M059J (cell line): ENCODE data around the gene NUP214. TPM values are rescaled to one million over a fixed set of nuclear protein-coding genes. Genes with fewer than 3 reads are reported as not detected.
A peak's percentile ranks its signal among the peaks of the same experiment; 100 is the strongest.
"Not testable (repeated sequence)": the region's sequence is repeated elsewhere in the genome, so short reads cannot be mapped to it uniquely, and the experiment has no call there.

ENCODE experiments used
- DNase-seq: peaks from one replicate; pipeline ENCODE4 v3.0.0-alpha.2; 2012; ENCODE audit warnings: low read depth
- total RNA-seq: library from RNA; depleted of rRNA; stranded (reverse); fragments of >200 nt; shearing (Covaris generic); gene quantifications from 2 replicates; pipeline ENCODE4 v1.2.3, GENCODE V29; 2014

The NUP214 gene
- total RNA-seq, 1 experiment from 2014 or later: 22.7 TPM

DNA sequence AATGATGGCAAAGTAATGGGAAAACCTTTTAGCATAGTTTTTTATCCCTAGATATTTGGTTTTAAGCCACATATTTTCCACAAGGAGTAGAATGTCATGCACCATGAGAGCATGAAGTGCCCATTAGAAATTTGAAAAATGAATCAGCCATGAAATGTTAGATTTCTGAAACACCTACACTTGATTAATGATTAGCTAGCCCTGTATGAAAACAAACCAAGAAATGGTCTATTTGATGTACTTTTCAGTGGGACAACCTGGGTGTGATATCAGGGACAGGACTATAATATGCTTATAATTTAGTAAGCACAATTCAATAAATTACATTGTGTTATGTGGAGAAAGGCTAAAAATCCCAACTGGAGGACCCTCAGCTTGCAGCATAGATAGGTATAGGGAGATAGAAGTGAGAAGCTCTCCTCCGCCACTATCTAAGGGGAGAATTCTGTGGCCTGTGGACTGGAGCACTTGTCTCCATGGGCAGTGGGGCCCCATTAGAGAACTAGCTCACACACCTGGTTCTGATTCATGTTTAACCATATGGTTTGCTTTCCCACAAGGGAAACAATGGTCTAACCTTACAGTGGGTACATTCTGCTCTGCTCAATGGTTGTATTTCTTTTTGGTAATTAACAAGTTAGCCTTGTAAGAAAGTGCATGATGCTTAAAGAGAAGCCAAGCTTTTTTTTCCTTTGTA, 35.2 kb downstream of the NUP214 start:
- DNase-seq: no peak

DNA sequence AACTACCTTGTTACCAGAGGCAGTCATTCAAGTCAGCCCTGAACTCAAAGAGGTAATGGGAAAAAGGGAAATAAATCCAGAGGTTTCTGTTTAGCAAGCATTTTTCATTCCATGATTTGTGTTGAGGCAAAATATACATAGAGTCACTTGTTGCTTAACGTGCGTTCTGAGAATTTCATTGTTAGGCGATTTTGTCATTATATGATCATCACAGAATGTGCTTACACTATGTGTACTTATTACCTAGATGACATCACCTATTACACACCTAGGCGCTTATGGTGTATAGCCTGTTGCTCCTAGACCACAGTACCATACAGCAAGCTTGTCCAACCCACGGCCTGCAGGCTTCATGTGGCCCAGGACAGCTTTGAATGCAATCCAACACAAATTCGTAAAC, 36.2 kb downstream of the NUP214 start:
- no peak for DNase-seq

- no peak for DNase-seq
Measured at GRCh38 chr9:131162886-131163285, 37.5 kb downstream of the NUP214 start.

GRCh38 chr9:131165523-131165922, 40.1 kb downstream of the NUP214 start:
- DNase-seq: no peak

GRCh38 chr9:131167146-131167692, 41.8 kb downstream of the NUP214 start:
- DNase-seq: no peak

GRCh38 chr9:131167936-131168335, 42.5 kb downstream of the NUP214 start:
- no peak for DNase-seq

DNA sequence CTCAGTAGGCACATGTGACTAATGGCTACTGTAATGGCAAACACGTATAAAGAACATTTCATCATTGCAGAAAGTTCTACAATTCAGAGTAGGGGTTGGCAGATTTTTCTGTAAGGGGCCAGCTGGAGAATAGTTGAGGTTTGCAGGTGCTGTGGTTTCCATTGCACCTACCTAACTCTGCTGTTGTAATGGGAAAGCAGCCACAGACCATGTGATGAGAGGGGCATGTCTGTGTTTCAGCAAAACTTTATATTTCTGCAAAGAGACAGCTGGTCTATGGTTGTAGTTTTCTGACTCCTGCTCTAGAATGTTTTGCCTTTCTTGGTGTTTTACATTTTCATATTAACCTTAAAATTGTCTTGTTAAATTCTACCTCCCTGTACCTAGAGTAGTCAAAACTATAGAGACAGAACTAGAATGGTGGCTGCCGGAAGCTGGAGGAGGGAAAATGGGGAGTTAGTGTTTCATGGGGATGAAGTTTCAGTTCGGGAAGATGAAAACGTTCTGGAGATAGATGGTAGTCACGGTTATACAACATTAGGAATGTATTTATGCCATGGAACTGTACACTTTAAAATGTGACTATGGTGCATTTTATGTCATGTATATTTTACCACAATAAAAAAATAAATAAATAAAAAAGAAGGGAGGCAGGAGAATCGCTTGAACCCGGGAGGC, 44.3 kb downstream of the NUP214 start:
- no peak for DNase-seq

DNA sequence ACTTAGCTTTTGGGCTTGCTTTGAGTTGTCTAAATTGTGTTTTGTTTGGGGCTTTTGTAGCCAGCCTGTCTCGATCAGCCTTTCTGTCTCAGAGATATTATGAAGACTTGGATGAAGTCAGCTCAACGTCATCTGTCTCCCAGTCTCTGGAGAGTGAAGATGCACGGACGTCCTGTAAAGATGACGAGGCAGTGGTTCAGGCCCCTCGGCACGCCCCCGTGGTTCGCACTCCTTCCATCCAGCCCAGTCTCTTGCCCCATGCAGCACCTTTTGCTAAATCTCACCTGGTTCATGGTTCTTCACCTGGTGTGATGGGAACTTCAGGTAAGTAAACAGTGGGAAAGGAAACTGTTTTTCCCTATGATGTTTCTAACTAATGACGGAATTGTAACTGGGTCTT, 48.6 kb downstream of the NUP214 start:
- DNase-seq: no peak

DNA sequence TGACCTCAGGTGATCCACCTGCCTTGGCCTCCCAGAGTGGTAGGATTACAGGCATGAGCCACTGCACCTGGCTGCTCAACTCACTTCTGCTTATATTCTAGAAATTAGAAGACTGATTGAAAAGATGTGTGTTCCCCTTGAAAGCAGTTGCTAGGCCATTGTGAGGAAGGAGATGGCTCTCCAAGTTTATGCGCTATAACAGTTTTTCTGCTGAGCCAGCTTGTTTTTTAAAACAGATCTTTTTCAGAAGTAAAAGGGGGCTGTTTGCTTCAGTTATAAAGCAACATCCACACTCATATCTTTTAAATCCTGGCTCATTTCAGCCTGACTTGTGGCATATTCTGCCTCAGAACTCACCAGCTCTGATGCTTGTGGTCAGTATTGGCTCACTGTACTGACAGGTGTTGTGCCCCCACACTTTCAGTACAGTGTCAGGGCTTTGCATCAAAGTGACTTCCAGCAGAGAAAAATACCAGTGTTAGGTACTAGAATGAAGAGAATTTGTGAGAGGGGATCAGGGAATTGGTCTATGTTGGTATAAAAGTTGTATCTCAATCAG, 49.4 kb downstream of the NUP214 start:
- DNase-seq: no peak

- no peak for DNase-seq
Measured at GRCh38 chr9:131177898-131178297, 52.5 kb downstream of the NUP214 start.

DNA sequence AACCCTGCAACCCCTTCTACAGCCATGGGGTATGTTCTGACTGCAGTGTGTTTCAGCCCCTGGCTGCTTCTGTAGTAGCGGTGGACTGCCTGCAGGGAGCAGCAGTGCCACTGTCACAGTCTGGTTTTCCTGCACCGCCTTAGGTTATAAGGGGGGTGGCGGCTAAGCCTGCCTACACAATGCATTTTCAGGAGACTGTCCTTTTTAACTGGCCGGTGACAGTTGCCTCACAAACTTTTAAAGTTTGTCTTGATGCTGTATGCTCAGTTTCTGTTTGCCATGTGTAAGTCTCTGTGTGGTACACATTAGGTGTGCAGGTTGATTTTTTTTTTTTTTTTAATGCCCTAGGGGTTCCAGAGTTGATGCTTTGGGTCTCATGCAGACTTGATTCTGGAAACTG, 53.0 kb downstream of the NUP214 start:
- peak; percentile 44 for DNase-seq

DNA sequence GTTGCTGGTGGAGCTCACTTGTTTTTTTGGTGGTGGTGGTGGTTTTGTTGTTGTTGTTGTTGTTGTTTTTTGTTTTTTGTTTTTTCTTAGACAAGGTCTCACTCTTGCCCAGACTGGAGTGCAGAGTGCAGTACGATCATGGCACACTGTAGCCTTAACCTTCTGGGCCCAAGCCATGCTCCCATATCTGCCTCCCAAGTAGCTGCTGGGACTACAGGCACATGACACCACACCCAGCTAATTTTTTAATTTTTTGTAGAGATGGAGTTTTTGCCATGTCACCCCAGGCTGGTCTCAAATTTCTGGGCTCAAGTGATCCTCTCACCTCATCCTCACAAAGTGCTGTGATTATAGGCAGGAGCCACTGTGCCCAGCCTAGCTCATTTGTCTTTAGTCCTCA, 53.5 kb downstream of the NUP214 start:
- DNase-seq: no peak

DNA sequence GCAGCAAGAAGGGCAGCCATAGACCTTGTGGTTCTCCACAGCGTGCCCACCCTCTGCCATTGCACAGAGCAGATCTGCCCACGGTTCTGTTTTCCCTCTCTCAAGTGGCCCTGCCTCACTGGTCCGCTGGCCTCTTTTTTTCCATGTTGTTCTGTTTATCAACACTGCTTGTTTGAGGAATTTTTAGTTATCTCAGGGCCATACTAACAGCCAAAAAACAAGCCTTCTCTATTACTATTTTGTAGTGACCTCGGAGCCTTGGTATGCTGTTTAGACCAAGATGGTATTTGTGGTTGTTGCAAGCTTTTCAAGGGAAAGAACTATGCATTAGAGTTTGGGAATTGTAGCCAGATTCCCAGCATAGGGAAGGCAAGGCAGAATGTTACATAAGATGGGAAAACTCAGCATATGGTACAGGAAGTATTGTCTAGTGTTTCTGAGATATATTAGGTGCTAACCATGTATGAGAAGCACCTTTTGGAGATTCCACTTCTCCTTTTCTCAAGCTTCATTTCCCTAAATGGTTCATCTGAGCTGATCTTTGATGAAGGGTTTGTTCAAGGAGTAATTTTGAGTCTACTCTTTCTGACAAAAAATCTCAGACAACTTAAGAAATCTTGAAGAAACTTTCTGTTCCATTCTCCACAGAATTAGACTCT, 54.3 kb downstream of the NUP214 start:
- DNase-seq: peak; percentile 57

DNA sequence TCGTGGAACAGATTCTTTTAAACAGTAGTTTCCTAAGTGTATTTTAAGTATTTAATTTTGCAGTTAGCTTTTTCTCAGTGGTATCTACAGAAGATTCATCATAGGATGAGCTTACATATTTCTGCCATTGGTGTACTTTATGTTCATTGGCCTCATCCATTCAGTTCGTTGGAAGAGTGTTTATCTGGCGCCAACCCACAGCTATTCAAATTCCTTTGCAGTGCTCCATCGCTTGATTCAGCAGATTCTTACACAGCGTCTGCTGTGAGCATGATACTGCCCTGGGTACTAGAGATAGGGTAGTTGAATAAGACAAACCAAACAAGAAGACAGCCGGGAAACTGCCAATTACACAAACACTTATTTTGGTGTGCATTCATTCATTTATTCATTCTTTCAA, 55.1 kb downstream of the NUP214 start:
- peak; percentile 34 for DNase-seq

- DNase-seq: peak; percentile 3
Measured at GRCh38 chr9:131181091-131181681, 55.8 kb downstream of the NUP214 start.

DNA sequence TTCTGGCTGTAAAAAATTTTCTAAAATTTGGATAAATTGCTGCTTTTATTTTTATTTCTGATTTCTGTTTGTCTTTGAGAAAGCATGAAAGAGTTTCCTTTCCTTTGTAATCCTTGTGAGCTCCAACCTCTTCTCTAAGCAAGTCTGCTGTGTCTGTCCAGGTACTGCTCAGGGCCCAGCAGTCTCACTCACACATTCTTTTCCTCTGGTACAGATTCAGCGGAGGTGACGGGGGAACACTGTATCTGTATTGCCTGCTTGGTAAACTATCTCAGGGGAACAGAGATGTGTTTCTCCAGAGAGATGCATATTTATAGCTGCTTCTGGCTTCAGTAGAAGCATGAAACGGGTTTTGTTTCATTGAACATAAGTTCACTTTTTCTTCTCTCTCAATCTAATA, 60.5 kb downstream of the NUP214 start:
- DNase-seq: no peak

GRCh38 chr9:131186622-131187021, 61.2 kb downstream of the NUP214 start:
- no peak for DNase-seq

DNA sequence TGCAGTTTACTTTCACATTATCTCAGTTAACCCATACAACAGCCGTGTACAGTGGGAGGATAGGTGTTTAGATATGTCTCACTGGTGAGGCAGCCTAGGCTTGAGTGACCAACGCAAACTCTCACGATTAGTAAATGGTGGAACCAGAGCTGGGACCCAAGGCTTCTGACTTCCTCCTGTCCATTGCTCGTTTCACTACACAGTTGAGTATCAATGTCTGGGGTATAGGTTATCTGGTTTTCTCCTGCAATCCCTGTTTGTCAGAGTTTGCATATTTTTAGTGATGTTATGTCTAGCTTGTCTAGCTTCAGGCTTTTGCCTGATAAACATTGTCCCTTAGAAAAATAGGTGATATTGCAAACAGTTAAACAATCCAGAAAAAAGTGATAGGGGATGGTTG, 62.6 kb downstream of the NUP214 start:
- no peak for DNase-seq

GRCh38 chr9:131188976-131189375, 63.6 kb downstream of the NUP214 start:
- DNase-seq: no peak

GRCh38 chr9:131190191-131190590, 64.8 kb downstream of the NUP214 start:
- DNase-seq: no peak

- not testable (repeated sequence) for DNase-seq
Measured at GRCh38 chr9:131191032-131191431, 65.6 kb downstream of the NUP214 start.

DNA sequence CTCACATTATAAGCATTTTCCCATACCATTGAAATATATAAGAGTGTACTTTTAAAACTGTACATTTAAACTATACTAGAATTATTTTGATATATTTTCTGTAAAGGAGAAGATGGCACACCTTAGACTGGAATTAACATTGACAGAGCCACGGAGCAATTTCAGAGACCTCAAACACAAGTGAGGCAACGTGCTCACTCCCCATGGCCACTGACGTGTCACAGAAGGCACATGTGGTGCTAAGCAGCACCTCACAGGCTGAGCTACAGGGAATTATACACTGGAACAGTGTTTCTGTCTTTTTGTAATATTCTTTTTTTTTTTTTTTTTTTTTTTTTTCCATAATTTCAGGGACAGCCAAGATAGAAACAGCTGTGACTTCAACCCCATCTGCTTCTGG, 66.5 kb downstream of the NUP214 start:
- DNase-seq: no peak
